WTC11 (cell line): ENCODE data around the gene PIK3R6. TPM values are rescaled to one million over a fixed set of nuclear protein-coding genes. Genes with fewer than 3 reads are reported as not detected.
A peak's percentile ranks its signal among the peaks of the same experiment; 100 is the strongest.

Source experiments
- ATAC-seq: fragments of 200-7000 bp; cut with Tn5 transposase; 2 replicates; pipeline ENCODE4 v1.10.0; 2021; ENCODE audit warnings: mild to moderate bottlenecking, moderate library complexity
- CTCF ChIA-PET: fragments of 300-600 bp; sonication (Branson Sonifier 250); formaldehyde crosslinking; loops from one replicate; lab custom pipeline; 2021; ENCODE audit warnings: antibody characterized with exemption; lab: Charles Lee
- POLR2A ChIA-PET: fragments of 350-600 bp; sonication (Branson Sonifier 250); formaldehyde crosslinking; loops from one replicate; lab custom pipeline; 2021; ENCODE audit warnings: antibody characterized with exemption; lab: Charles Lee
- DNase-seq: peaks from one replicate; pipeline ENCODE4 v3.0.0; 2021; ENCODE audit warnings: low spot score
- H3K27ac Mint-ChIP-seq: 2 replicates; pipeline ENCODE4 v1.8.0; 2021; ENCODE audit warnings: mixed read lengths
- H3K27me3 Mint-ChIP-seq: 2 replicates; pipeline ENCODE4 v1.8.0; 2021; ENCODE audit warnings: low read depth, mild to moderate bottlenecking, moderate library complexity, mixed read lengths
- H3K36me3 Mint-ChIP-seq: 2 replicates; pipeline ENCODE4 v1.8.0; 2021; ENCODE audit warnings: mixed read lengths
- H3K4me1 Mint-ChIP-seq: 2 replicates; pipeline ENCODE4 v1.8.0; 2022; ENCODE audit warnings: mixed read lengths
- H3K4me3 Mint-ChIP-seq: 2 replicates; pipeline ENCODE4 v1.8.0; 2021; ENCODE audit warnings: mild to moderate bottlenecking, moderate library complexity, mixed read lengths
- H3K9me3 Mint-ChIP-seq: 2 replicates; pipeline ENCODE4 v1.8.0; 2021; ENCODE audit warnings: mixed read lengths
- CBFB ChIP-seq: sonication (generic); formaldehyde crosslinking; IDR thresholded peaks from 2 replicates; pipeline ENCODE4 v1.8.1; 2022; ENCODE audit warnings: mild to moderate bottlenecking, low read depth, missing genetic modification reagents
- FOXJ3 ChIP-seq: sonication (generic); formaldehyde crosslinking; IDR thresholded peaks from 2 replicates; pipeline ENCODE4 v1.9.0; 2021; ENCODE audit warnings: missing genetic modification reagents, mild to moderate bottlenecking, borderline replicate concordance
- FOXP1 ChIP-seq: sonication (generic); formaldehyde crosslinking; IDR thresholded peaks from 2 replicates; pipeline ENCODE4 v1.8.0; 2022; ENCODE audit warnings: missing genetic modification reagents, mild to moderate bottlenecking, moderate library complexity, borderline replicate concordance
- GABPB1 ChIP-seq: sonication (generic); formaldehyde crosslinking; IDR thresholded peaks from 2 replicates; pipeline ENCODE4 v1.8.1; 2023; ENCODE audit warnings: mild to moderate bottlenecking, missing genetic modification reagents
- JAZF1 ChIP-seq: fragments of 250-450 bp; sonication (Bioruptor Pico); IDR thresholded peaks from 2 replicates; pipeline ENCODE4 v1.9.0; 2021; ENCODE audit warnings: moderate library complexity, mild to moderate bottlenecking, inconsistent platforms
- MXD4 ChIP-seq: fragments of 250-450 bp; sonication (Bioruptor Pico); IDR thresholded peaks from 2 replicates; pipeline ENCODE4 v1.8.0; 2021; ENCODE audit warnings: mild to moderate bottlenecking, moderate library complexity, borderline replicate concordance
- NR3C1 ChIP-seq: sonication (generic); formaldehyde crosslinking; conservative IDR thresholded peaks from 2 replicates; pipeline ENCODE4 v1.8.1; 2023; ENCODE audit warnings: low read depth, mild to moderate bottlenecking, missing genetic modification reagents
- SP1 ChIP-seq: sonication (generic); formaldehyde crosslinking; conservative IDR thresholded peaks from 2 replicates; pipeline ENCODE4 v1.8.1; 2022; ENCODE audit warnings: missing genetic modification reagents
- ZNF121 ChIP-seq: sonication (generic); formaldehyde crosslinking; IDR thresholded peaks from 2 replicates; pipeline ENCODE4 v1.8.0; 2023; ENCODE audit warnings: missing genetic modification reagents
- ZNF532 ChIP-seq: fragments of 250-450 bp; sonication (Bioruptor Pico); IDR thresholded peaks from 2 replicates; pipeline ENCODE4 v1.9.0; 2021; ENCODE audit warnings: mild to moderate bottlenecking, borderline replicate concordance
- ZSCAN18 ChIP-seq: fragments of 250-450 bp; sonication (Bioruptor Pico); IDR thresholded peaks from 2 replicates; pipeline ENCODE4 v2.1.2; 2022; ENCODE audit warnings: mild to moderate bottlenecking, moderate library complexity
- total RNA-seq: library from RNA; stranded (reverse); gene quantifications from 3 replicates; pipeline ENCODE4 v1.2.3, GENCODE V29; 2021
- TF ChIP-seq, protein P1 (sequence below): fragments of 200-600 bp; IDR thresholded peaks from 2 replicates; pipeline ENCODE4 v1.8.0; 2022; ENCODE audit warnings: antibody characterized with exemption
- TF ChIP-seq, protein P2 (sequence below): sonication (generic); formaldehyde crosslinking; IDR thresholded peaks from 2 replicates; pipeline ENCODE4 v1.8.1; 2023; ENCODE audit warnings: mild to moderate bottlenecking, missing genetic modification reagents

Gene PIK3R6
- total RNA-seq, 1 experiment from 2014 or later: 0.15 TPM

- H3K9me3 Mint-ChIP-seq: no peaks in the 10 kb centered on the region
- no peaks in the 10 kb centered on the region for H3K36me3 Mint-ChIP-seq
- H3K4me1 Mint-ChIP-seq: peaks cover 17% of the 10 kb centered on the region
- DNase-seq (peak; percentile 66), ATAC-seq (peak; percentile 82)
- H3K27ac Mint-ChIP-seq: no peak overlapping the region
- ChIA-PET POLR2A (interaction anchor here (0.6 to 1.7 kb wide), 2 partner anchors 95 to 1243 kb away, joined by 3 to 5 read pairs; no protein-coding TSS in a partner anchor), CTCF (interaction anchor here (0.5 to 3.8 kb wide), 40 partner anchors 9 to 666 kb away, joined by 3 to 107 read pairs (median 5); partner anchors contain the start of genes MFSD6L and PIK3R5)
- TF ChIP-seq, protein P1, sequence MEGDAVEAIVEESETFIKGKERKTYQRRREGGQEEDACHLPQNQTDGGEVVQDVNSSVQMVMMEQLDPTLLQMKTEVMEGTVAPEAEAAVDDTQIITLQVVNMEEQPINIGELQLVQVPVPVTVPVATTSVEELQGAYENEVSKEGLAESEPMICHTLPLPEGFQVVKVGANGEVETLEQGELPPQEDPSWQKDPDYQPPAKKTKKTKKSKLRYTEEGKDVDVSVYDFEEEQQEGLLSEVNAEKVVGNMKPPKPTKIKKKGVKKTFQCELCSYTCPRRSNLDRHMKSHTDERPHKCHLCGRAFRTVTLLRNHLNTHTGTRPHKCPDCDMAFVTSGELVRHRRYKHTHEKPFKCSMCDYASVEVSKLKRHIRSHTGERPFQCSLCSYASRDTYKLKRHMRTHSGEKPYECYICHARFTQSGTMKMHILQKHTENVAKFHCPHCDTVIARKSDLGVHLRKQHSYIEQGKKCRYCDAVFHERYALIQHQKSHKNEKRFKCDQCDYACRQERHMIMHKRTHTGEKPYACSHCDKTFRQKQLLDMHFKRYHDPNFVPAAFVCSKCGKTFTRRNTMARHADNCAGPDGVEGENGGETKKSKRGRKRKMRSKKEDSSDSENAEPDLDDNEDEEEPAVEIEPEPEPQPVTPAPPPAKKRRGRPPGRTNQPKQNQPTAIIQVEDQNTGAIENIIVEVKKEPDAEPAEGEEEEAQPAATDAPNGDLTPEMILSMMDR: peak; percentile 74
- TF ChIP-seq CBFB (CRISPR knock-in tag) (no peak), NR3C1 (CRISPR knock-in tag) (no peak), GABPB1 (CRISPR knock-in tag) (peak; percentile 39; the same call in 1 of the 2 replicates), ZSCAN18 (CRISPR knock-in tag) (no peak)
- peaks cover 3% of the 10 kb centered on the region; the same call in 1 of the 2 replicates for H3K27me3 Mint-ChIP-seq
- peak overlapping the region; percentile 70 for H3K4me3 Mint-ChIP-seq
These were observed 27.5 kb upstream of the PIK3R6 start for GRCh38 chr17:8894673-8895578.

- Mint-ChIP-seq H3K36me3 (no peaks in the 10 kb centered on the region), H3K27me3 (peaks cover 3% of the 10 kb centered on the region; the same call in 1 of the 2 replicates), H3K27ac (no peak overlapping the region), H3K4me3 (peak overlapping the region; percentile 70), H3K9me3 (no peaks in the 10 kb centered on the region), H3K4me1 (peaks cover 15% of the 10 kb centered on the region)
- ATAC-seq (peak; percentile 38), DNase-seq (peak; percentile 29)
- ChIA-PET CTCF (interaction anchor here (0.6 to 3.8 kb wide), 32 partner anchors 14 to 667 kb away, joined by 3 to 107 read pairs (median 5); partner anchors contain the start of genes MFSD6L and PIK3R5), POLR2A (interaction anchor here (0.6 to 1.7 kb wide), 2 partner anchors 95 to 1242 kb away, joined by 3 to 5 read pairs; no protein-coding TSS in a partner anchor)
- no peak for TF ChIP-seq FOXJ3 (CRISPR knock-in tag)
- TF ChIP-seq ZNF532 (CRISPR knock-in tag): no peak
- no peak for TF ChIP-seq FOXP1
- TF ChIP-seq, protein P2, sequence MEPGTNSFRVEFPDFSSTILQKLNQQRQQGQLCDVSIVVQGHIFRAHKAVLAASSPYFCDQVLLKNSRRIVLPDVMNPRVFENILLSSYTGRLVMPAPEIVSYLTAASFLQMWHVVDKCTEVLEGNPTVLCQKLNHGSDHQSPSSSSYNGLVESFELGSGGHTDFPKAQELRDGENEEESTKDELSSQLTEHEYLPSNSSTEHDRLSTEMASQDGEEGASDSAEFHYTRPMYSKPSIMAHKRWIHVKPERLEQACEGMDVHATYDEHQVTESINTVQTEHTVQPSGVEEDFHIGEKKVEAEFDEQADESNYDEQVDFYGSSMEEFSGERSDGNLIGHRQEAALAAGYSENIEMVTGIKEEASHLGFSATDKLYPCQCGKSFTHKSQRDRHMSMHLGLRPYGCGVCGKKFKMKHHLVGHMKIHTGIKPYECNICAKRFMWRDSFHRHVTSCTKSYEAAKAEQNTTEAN: no peak
- TF ChIP-seq ZNF121 (CRISPR knock-in tag): peak; percentile 64; the same call in 1 of the 2 replicates
- no peak for TF ChIP-seq JAZF1 (CRISPR knock-in tag)
- no peak for TF ChIP-seq MXD4
- TF ChIP-seq SP1 (CRISPR knock-in tag): no peak
These were observed 26.8 kb upstream of the PIK3R6 start for GRCh38 chr17:8894202-8894671.
